ENCODE data around the gene ARHGEF7. TPM values are rescaled to one million over a fixed set of nuclear protein-coding genes. Genes with fewer than 3 reads are reported as not detected.

Gene ARHGEF7
- polyA plus RNA-seq, 1 donor (not counting 4 experiments of a cell fraction or from before 2014, with no cell fraction given) = 25.2 TPM

- no peaks in the 10 kb centered on the region for H4K20me1 ChIP-seq (ENCODE audit: control insufficient read depth, extremely low read depth, insufficient read depth, low read length)
- H3K9me3 ChIP-seq (ENCODE audit: control insufficient read depth, low read depth, low read length) = no peaks in the 10 kb centered on the region
- DNase-seq (ENCODE audit: low read depth, low spot score) (no peak), FAIRE-seq (no peak)
- H3K4me3 ChIP-seq (ENCODE audit: control insufficient read depth in 2 of 3, extremely low read depth in 1 of 3, insufficient read depth in 2 of 3, low read depth in 1 of 3, low read length in 3 of 3) = no peak overlapping the region
- no peaks in the 10 kb centered on the region for H3K79me2 ChIP-seq (ENCODE audit: control insufficient read depth, insufficient read depth, low read length)
- H3K4me2 ChIP-seq (ENCODE audit: control insufficient read depth, extremely low read depth, insufficient read depth, low read depth, low read length) = no peak overlapping the region
- H3K27me3 ChIP-seq (ENCODE audit: control insufficient read depth, extremely low read depth, insufficient read depth, low read length) = no peaks in the 10 kb centered on the region
- no peak overlapping the region for H3K27ac ChIP-seq (ENCODE audit: control insufficient read depth, insufficient read depth, low read length)
- TF ChIP-seq CTCF (optimal IDR thresholded peaks at IDR 0.05 in 1 of 3, IDR thresholded peaks at IDR 0.05 in 1 of 3, conservative IDR thresholded peaks at IDR 0.05 in 1 of 3; ENCODE audit: extremely low read depth in 1 of 3, insufficient read depth in 2 of 3, low read length in 3 of 3) (no peak), EZH2 (IDR thresholded peaks at IDR 0.05; ENCODE audit: low read length) (no peak)
- H3K9me1 ChIP-seq (ENCODE audit: control insufficient read depth, extremely low read depth, insufficient read depth, low read length) = no peaks in the 10 kb centered on the region
- H3K4me1 ChIP-seq (ENCODE audit: control insufficient read depth, extremely low read depth, insufficient read depth, low read length) = no peaks in the 10 kb centered on the region
- no peak overlapping the region for H2AFZ ChIP-seq (ENCODE audit: control insufficient read depth, low read length)
- H3K36me3 ChIP-seq (ENCODE audit: control insufficient read depth in 2 of 2, extremely low read depth in 1 of 2, insufficient read depth in 2 of 2, low read length in 2 of 2) = peaks cover 14 to 29% of the 10 kb centered on the region in 2 experiments
- dilution Hi-C loops (cut with MboI; ENCODE audit: extremely low pct_ligation_motif_present, low sequenced_read_pairs) = no loop called here
- H3K9ac ChIP-seq (ENCODE audit: control insufficient read depth, extremely low read depth, insufficient read depth, low read length) = no peak overlapping the region
These were observed 189.6 kb downstream of the ARHGEF7 start for GRCh38 chr13:111304603-111305289.

GRCh38 chr13:111312944-111313590 is 198.0 kb downstream of the ARHGEF7 start:
- no peak overlapping the region for H2AFZ ChIP-seq (ENCODE audit: control insufficient read depth, low read length)
- no peak overlapping the region for H3K4me3 ChIP-seq (ENCODE audit: control insufficient read depth in 2 of 3, extremely low read depth in 1 of 3, insufficient read depth in 2 of 3, low read depth in 1 of 3, low read length in 3 of 3)
- DNase-seq (ENCODE audit: low read depth, low spot score) = no peak
- no peaks in the 10 kb centered on the region for H3K9me1 ChIP-seq (ENCODE audit: control insufficient read depth, extremely low read depth, insufficient read depth, low read length)
- no peaks in the 10 kb centered on the region for H3K27me3 ChIP-seq (ENCODE audit: control insufficient read depth, extremely low read depth, insufficient read depth, low read length)
- H3K9me3 ChIP-seq (ENCODE audit: control insufficient read depth, low read depth, low read length) = no peaks in the 10 kb centered on the region
- H3K79me2 ChIP-seq (ENCODE audit: control insufficient read depth, insufficient read depth, low read length) = no peaks in the 10 kb centered on the region
- H3K9ac ChIP-seq (ENCODE audit: control insufficient read depth, extremely low read depth, insufficient read depth, low read length) = no peak overlapping the region
- TF ChIP-seq CTCF (optimal IDR thresholded peaks at IDR 0.05 in 1 of 3, IDR thresholded peaks at IDR 0.05 in 1 of 3, conservative IDR thresholded peaks at IDR 0.05 in 1 of 3; ENCODE audit: extremely low read depth in 1 of 3, insufficient read depth in 2 of 3, low read length in 3 of 3) (no peak), EZH2 (IDR thresholded peaks at IDR 0.05; ENCODE audit: low read length) (no peak)
- FAIRE-seq = no peak
- dilution Hi-C loops (cut with MboI; ENCODE audit: extremely low pct_ligation_motif_present, low sequenced_read_pairs) = no loop called here
- H3K4me1 ChIP-seq (ENCODE audit: control insufficient read depth, extremely low read depth, insufficient read depth, low read length) = no peaks in the 10 kb centered on the region
- H3K36me3 ChIP-seq (ENCODE audit: control insufficient read depth in 2 of 2, extremely low read depth in 1 of 2, insufficient read depth in 2 of 2, low read length in 2 of 2) = peaks cover 0 to 5% of the 10 kb centered on the region in 2 experiments
- no peaks in the 10 kb centered on the region for H4K20me1 ChIP-seq (ENCODE audit: control insufficient read depth, extremely low read depth, insufficient read depth, low read length)
- no peak overlapping the region for H3K27ac ChIP-seq (ENCODE audit: control insufficient read depth, insufficient read depth, low read length)
- H3K4me2 ChIP-seq (ENCODE audit: control insufficient read depth, extremely low read depth, insufficient read depth, low read depth, low read length) = no peak overlapping the region
